HG03175 (cell line): ENCODE results near the gene ZG16.
A peak's percentile ranks its signal among the peaks of the same experiment; 100 is the strongest.
"Not testable (repeated sequence)": the region's sequence is repeated elsewhere in the genome, so short reads cannot be mapped to it uniquely, and the experiment has no call there.

Experiments
- ATAC-seq: cut with Tn5 transposase; IDR thresholded peaks from one replicate; pipeline ENCODE4 v1.9.1; 2021; ENCODE audit warnings: mild to moderate bottlenecking, moderate library complexity; ENCODE audit not compliant: unreplicated experiment

The ZG16 gene

GRCh38 chr16:29777576-29778350 lies at the start of gene ZG16:
Gene ZG16, plus strand, starts transcription at chr16:29778256. Its CDS starts 1,011 bp downstream, at chr16:29779267.
- no peak for ATAC-seq

GRCh38 chr16:29729116-29729521 lies 48.9 kb upstream of the ZG16 start:
- no peak for ATAC-seq

GRCh38 chr16:29730649-29731048 lies 47.4 kb upstream of the ZG16 start:
- ATAC-seq = no peak

- ATAC-seq = peak; percentile 48
These were observed 46.1 kb upstream of the ZG16 start for GRCh38 chr16:29731768-29732601.

GRCh38 chr16:29734786-29735185 lies 43.3 kb upstream of the ZG16 start:
- ATAC-seq = no peak

GRCh38 chr16:29736112-29736511 lies 41.9 kb upstream of the ZG16 start:
- ATAC-seq = no peak

- no peak for ATAC-seq
These were observed 41.3 kb upstream of the ZG16 start for GRCh38 chr16:29736764-29737163.

GRCh38 chr16:29737713-29738112 lies 40.3 kb upstream of the ZG16 start:
- no peak for ATAC-seq

GRCh38 chr16:29738514-29738913 lies 39.5 kb upstream of the ZG16 start:
- no peak for ATAC-seq

GRCh38 chr16:29739927-29740629 lies 38.0 kb upstream of the ZG16 start:
- ATAC-seq = not testable (repeated sequence)

- not testable (repeated sequence) for ATAC-seq
These were observed 37.4 kb upstream of the ZG16 start for GRCh38 chr16:29740630-29741015.

GRCh38 chr16:29742683-29743275 lies 35.3 kb upstream of the ZG16 start:
- ATAC-seq = no peak

GRCh38 chr16:29743475-29743826 lies 34.6 kb upstream of the ZG16 start:
- no peak for ATAC-seq

- ATAC-seq = no peak
These were observed 34.1 kb upstream of the ZG16 start for GRCh38 chr16:29743827-29744531.

GRCh38 chr16:29744541-29745101 lies 33.4 kb upstream of the ZG16 start:
- ATAC-seq = no peak

GRCh38 chr16:29745121-29745852 lies 32.8 kb upstream of the ZG16 start:
- peak; percentile 46 for ATAC-seq

GRCh38 chr16:29745853-29746345 lies 32.2 kb upstream of the ZG16 start, which contains the start of gene C16orf54:
Gene C16orf54, minus strand, starts transcription at chr16:29745990. Its CDS starts 1,039 bp downstream, at chr16:29744951.
- ATAC-seq = peak; percentile 86

GRCh38 chr16:29746518-29746917 lies 31.5 kb upstream of the ZG16 start:
- ATAC-seq = not testable (repeated sequence)
